WTC11 (cell line): ENCODE data around the gene PIGO. TPM values are rescaled to one million over a fixed set of nuclear protein-coding genes. Genes with fewer than 3 reads are reported as not detected.
A peak's percentile ranks its signal among the peaks of the same experiment; 100 is the strongest.

Experiments used
- ATAC-seq: fragments of 200-7000 bp; cut with Tn5 transposase; 2 replicates; pipeline ENCODE4 v1.10.0; 2021; ENCODE audit warnings: mild to moderate bottlenecking, moderate library complexity
- CTCF ChIA-PET: fragments of 300-600 bp; sonication (Branson Sonifier 250); formaldehyde crosslinking; loops from one replicate; lab custom pipeline; 2021; ENCODE audit warnings: antibody characterized with exemption; lab: Charles Lee
- POLR2A ChIA-PET: fragments of 350-600 bp; sonication (Branson Sonifier 250); formaldehyde crosslinking; loops from one replicate; lab custom pipeline; 2021; ENCODE audit warnings: antibody characterized with exemption; lab: Charles Lee
- DNase-seq: peaks from one replicate; pipeline ENCODE4 v3.0.0; 2021; ENCODE audit warnings: low spot score
- H3K27ac Mint-ChIP-seq: 2 replicates; pipeline ENCODE4 v1.8.0; 2021; ENCODE audit warnings: mixed read lengths
- H3K27me3 Mint-ChIP-seq: 2 replicates; pipeline ENCODE4 v1.8.0; 2021; ENCODE audit warnings: low read depth, mild to moderate bottlenecking, moderate library complexity, mixed read lengths
- H3K36me3 Mint-ChIP-seq: 2 replicates; pipeline ENCODE4 v1.8.0; 2021; ENCODE audit warnings: mixed read lengths
- H3K4me1 Mint-ChIP-seq: 2 replicates; pipeline ENCODE4 v1.8.0; 2022; ENCODE audit warnings: mixed read lengths
- H3K4me3 Mint-ChIP-seq: 2 replicates; pipeline ENCODE4 v1.8.0; 2021; ENCODE audit warnings: mild to moderate bottlenecking, moderate library complexity, mixed read lengths
- H3K9me3 Mint-ChIP-seq: 2 replicates; pipeline ENCODE4 v1.8.0; 2021; ENCODE audit warnings: mixed read lengths
- JAZF1 ChIP-seq: fragments of 250-450 bp; sonication (Bioruptor Pico); IDR thresholded peaks from 2 replicates; pipeline ENCODE4 v1.9.0; 2021; ENCODE audit warnings: moderate library complexity, mild to moderate bottlenecking, inconsistent platforms
- NFE2L1 ChIP-seq: sonication (generic); formaldehyde crosslinking; IDR thresholded peaks from 2 replicates; pipeline ENCODE4 v1.8.1; 2023; ENCODE audit warnings: missing genetic modification reagents
- total RNA-seq: library from RNA; stranded (reverse); gene quantifications from 3 replicates; pipeline ENCODE4 v1.2.3, GENCODE V29; 2021
- TF ChIP-seq, protein P1 (sequence below): sonication (generic); formaldehyde crosslinking; IDR thresholded peaks from 2 replicates; pipeline ENCODE4 v1.8.0; 2022; ENCODE audit warnings: mild to moderate bottlenecking, missing genetic modification reagents
- TF ChIP-seq, protein P2 (sequence below): fragments of 250-450 bp; sonication (Bioruptor Pico); IDR thresholded peaks from 2 replicates; pipeline ENCODE4 v1.9.0; 2021; ENCODE audit warnings: mild to moderate bottlenecking
- TF ChIP-seq, protein P3 (sequence below): sonication (generic); formaldehyde crosslinking; IDR thresholded peaks from 2 replicates; pipeline ENCODE4 v1.8.0; 2023; ENCODE audit warnings: missing genetic modification reagents
- TF ChIP-seq, protein P4 (sequence below): sonication (generic); formaldehyde crosslinking; IDR thresholded peaks from 2 replicates; pipeline ENCODE4 v1.8.1; 2023; ENCODE audit warnings: mild to moderate bottlenecking, missing genetic modification reagents, moderate library complexity
- TF ChIP-seq, protein P5 (sequence below): fragments of 200-600 bp; IDR thresholded peaks from 2 replicates; pipeline ENCODE4 v1.8.0; 2022; ENCODE audit warnings: antibody characterized with exemption

The PIGO gene
- total RNA-seq, 1 experiment from 2014 or later: 23.8 TPM

DNA sequence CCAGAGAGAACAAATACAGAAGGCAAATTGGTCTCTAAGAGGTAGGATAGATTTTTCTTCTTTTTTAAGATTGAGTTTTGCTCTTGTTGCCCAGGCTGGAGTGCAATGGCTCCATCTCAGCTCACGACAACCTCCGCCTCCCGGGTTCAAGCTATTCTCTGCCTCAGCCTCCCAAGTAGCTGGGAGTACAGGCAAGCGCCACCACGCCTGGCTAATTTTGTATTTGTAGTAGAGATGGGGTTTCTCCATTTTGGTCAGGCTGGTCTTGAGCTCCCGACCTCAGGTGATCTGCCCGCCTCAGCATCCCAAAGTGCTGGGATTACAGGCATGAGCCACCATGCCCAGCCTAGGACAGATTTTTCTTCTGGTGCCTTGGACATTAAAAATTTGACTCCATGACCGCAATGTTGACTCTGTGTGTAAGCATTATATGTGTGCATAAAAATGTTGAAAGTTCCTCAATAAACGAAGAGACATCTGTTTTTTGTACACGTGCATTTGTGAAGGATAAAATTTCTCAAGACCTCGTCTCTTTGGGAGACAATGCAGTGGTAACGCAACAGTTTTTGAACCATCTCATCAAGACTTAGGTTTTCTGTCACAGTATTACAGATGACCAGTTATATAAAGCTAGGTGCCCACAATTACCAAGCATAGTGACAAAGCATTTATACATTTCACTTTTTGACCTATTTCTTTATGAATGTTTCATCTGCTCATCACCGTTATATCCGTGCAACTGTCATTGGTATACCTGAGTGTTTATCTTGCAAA lies 41.3 kb downstream of the PIGO start:
- Mint-ChIP-seq H3K9me3 (no peaks in the 10 kb centered on the region; the same call in 1 of the 2 replicates), H3K36me3 (peaks cover 76% of the 10 kb centered on the region), H3K4me3 (no peak overlapping the region), H3K27ac (peak overlapping the region; percentile 18; the same call in 1 of the 2 replicates), H3K27me3 (no peaks in the 10 kb centered on the region), H3K4me1 (peaks cover 3% of the 10 kb centered on the region; the same call in 1 of the 2 replicates)
- DNase-seq: no peak
- ChIA-PET POLR2A (interaction anchor here (0.7 kb wide), 1 partner anchor 16 kb away, joined by 3 read pairs; no protein-coding TSS in a partner anchor), CTCF (interaction anchor here (1.0 kb wide), 1 partner anchor 156 kb away, joined by 5 read pairs; no protein-coding TSS in a partner anchor)
- TF ChIP-seq, protein P1, sequence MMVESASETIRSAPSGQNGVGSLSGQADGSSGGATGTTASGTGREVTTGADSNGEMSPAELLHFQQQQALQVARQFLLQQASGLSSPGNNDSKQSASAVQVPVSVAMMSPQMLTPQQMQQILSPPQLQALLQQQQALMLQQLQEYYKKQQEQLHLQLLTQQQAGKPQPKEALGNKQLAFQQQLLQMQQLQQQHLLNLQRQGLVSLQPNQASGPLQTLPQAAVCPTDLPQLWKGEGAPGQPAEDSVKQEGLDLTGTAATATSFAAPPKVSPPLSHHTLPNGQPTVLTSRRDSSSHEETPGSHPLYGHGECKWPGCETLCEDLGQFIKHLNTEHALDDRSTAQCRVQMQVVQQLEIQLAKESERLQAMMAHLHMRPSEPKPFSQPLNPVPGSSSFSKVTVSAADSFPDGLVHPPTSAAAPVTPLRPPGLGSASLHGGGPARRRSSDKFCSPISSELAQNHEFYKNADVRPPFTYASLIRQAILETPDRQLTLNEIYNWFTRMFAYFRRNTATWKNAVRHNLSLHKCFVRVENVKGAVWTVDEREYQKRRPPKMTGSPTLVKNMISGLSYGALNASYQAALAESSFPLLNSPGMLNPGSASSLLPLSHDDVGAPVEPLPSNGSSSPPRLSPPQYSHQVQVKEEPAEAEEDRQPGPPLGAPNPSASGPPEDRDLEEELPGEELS: no peak
- TF ChIP-seq, protein P2, sequence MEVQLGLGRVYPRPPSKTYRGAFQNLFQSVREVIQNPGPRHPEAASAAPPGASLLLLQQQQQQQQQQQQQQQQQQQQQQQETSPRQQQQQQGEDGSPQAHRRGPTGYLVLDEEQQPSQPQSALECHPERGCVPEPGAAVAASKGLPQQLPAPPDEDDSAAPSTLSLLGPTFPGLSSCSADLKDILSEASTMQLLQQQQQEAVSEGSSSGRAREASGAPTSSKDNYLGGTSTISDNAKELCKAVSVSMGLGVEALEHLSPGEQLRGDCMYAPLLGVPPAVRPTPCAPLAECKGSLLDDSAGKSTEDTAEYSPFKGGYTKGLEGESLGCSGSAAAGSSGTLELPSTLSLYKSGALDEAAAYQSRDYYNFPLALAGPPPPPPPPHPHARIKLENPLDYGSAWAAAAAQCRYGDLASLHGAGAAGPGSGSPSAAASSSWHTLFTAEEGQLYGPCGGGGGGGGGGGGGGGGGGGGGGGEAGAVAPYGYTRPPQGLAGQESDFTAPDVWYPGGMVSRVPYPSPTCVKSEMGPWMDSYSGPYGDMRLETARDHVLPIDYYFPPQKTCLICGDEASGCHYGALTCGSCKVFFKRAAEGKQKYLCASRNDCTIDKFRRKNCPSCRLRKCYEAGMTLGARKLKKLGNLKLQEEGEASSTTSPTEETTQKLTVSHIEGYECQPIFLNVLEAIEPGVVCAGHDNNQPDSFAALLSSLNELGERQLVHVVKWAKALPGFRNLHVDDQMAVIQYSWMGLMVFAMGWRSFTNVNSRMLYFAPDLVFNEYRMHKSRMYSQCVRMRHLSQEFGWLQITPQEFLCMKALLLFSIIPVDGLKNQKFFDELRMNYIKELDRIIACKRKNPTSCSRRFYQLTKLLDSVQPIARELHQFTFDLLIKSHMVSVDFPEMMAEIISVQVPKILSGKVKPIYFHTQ (CRISPR knock-in tag): peak; percentile 4; the same call in 1 of the 2 replicates
- TF ChIP-seq, protein P3, sequence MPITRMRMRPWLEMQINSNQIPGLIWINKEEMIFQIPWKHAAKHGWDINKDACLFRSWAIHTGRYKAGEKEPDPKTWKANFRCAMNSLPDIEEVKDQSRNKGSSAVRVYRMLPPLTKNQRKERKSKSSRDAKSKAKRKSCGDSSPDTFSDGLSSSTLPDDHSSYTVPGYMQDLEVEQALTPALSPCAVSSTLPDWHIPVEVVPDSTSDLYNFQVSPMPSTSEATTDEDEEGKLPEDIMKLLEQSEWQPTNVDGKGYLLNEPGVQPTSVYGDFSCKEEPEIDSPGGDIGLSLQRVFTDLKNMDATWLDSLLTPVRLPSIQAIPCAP (CRISPR knock-in tag): no peak
- no peak for ATAC-seq

DNA sequence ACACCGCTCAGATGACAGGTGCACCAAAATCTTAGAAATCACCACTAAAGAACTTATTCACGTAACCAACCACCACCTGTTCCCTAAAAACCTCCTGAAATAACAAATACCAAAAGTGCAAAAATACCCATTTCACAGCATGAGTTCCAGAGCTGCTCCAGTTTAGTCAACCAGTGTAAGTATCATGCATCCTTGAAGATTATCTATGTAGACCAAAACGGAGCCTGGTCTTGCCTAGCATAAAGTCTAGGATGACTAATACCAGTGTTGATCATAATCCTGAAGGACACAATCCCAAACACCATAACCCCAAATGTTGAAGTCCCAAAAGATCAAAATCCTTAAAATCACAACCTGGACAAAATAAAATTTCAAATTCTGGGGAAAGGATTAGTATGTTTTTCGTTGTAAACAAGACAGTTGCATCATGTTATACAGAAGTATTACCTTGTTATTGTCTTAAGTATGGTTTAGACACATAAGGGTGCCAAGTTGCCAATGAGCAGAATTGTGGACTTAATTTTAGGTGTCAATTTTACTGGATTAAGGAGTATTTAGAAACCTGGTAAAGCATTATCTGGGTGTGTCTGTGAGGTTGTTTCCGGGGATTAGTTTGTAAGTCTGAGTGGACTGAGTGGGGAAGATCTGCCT lies 42.1 kb downstream of the PIGO start:
- Mint-ChIP-seq H3K27me3 (no peaks in the 10 kb centered on the region), H3K4me3 (no peak overlapping the region), H3K27ac (peak overlapping the region; percentile 18; the same call in 1 of the 2 replicates), H3K36me3 (peaks cover 72% of the 10 kb centered on the region), H3K9me3 (no peaks in the 10 kb centered on the region; the same call in 1 of the 2 replicates), H3K4me1 (peaks cover 3% of the 10 kb centered on the region; the same call in 1 of the 2 replicates)
- ChIA-PET POLR2A (no interaction called here), CTCF (interaction anchor here (0.8 to 1.0 kb wide), 2 partner anchors 61 to 155 kb away, joined by 3 to 5 read pairs; no protein-coding TSS in a partner anchor)
- DNase-seq (no peak), ATAC-seq (no peak)
- no peak for TF ChIP-seq NFE2L1 (CRISPR knock-in tag)

DNA sequence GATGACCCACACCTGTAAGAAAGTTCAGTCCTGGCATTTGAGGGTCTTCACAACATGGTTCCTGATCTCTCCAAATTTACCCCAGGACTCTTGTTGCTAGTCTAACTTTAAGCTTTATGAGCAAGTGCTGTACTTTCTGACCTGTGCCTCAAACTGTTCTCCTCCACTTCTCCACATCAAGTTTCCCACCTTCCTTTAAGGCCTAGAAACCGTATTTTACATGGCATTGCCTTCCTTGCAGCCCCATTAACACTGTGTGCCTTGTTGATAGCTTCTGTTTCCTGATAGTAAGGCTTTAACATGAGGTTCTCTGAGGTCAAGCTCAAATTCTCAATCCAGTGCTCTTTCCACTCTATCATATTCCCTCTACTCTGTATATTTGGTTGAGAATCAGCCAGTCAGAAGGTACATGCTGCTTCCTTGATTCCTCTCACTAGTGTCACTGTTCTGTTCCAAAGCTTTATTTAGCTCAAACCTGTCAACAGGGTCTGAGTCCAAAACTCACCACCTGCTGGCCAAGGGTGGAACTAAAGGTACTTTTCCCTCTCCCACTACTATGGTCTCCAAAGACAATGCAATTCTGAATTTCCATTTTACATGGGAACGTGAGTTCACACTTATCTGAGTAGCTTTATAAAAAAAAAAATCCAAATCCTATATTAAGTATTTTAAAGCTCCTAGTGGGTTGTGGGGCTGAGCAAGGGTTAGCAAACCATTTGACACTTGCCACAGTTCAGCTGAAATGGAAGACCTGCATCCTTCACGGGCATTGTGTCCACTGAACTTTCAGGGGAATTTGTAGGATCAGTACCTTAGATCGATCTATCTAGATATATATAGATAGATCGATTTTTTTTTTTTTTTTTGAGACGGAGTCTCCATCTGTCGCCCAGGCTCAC lies 45.1 kb downstream of the PIGO start:
- peaks cover 3% of the 10 kb centered on the region; the same call in 1 of the 2 replicates for H3K4me1 Mint-ChIP-seq
- ATAC-seq: peak; percentile 84
- H3K27me3 Mint-ChIP-seq: no peaks in the 10 kb centered on the region
- DNase-seq: peak; percentile 71
- ChIA-PET POLR2A (interaction anchor here (0.9 to 2.6 kb wide), 6 partner anchors 21 to 152 kb away, joined by 3 to 8 read pairs (median 4); partner anchors contain the start of genes DNAJB5 and VCP), CTCF (interaction anchor here (0.6 to 3.2 kb wide), 41 partner anchors 8 to 1077 kb away, joined by 3 to 106 read pairs (median 4); partner anchors contain the start of genes ATOSB, DNAJB5, FANCG and PIGO)
- H3K36me3 Mint-ChIP-seq: peaks cover 58% of the 10 kb centered on the region
- H3K9me3 Mint-ChIP-seq: no peaks in the 10 kb centered on the region; the same call in 1 of the 2 replicates
- H3K27ac Mint-ChIP-seq: peak overlapping the region; percentile 54
- H3K4me3 Mint-ChIP-seq: no peak overlapping the region
- 0 out of 2 replicates have a peak, but pooled peaks have one; percentile 54 for TF ChIP-seq JAZF1 (CRISPR knock-in tag)
- TF ChIP-seq, protein P4, sequence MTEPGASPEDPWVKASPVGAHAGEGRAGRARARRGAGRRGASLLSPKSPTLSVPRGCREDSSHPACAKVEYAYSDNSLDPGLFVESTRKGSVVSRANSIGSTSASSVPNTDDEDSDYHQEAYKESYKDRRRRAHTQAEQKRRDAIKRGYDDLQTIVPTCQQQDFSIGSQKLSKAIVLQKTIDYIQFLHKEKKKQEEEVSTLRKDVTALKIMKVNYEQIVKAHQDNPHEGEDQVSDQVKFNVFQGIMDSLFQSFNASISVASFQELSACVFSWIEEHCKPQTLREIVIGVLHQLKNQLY: no peak
- TF ChIP-seq, protein P5, sequence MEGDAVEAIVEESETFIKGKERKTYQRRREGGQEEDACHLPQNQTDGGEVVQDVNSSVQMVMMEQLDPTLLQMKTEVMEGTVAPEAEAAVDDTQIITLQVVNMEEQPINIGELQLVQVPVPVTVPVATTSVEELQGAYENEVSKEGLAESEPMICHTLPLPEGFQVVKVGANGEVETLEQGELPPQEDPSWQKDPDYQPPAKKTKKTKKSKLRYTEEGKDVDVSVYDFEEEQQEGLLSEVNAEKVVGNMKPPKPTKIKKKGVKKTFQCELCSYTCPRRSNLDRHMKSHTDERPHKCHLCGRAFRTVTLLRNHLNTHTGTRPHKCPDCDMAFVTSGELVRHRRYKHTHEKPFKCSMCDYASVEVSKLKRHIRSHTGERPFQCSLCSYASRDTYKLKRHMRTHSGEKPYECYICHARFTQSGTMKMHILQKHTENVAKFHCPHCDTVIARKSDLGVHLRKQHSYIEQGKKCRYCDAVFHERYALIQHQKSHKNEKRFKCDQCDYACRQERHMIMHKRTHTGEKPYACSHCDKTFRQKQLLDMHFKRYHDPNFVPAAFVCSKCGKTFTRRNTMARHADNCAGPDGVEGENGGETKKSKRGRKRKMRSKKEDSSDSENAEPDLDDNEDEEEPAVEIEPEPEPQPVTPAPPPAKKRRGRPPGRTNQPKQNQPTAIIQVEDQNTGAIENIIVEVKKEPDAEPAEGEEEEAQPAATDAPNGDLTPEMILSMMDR: peak; percentile 68
